CD14-positive monocyte (primary cell): ENCODE measurements around the gene NRP2. TPM values are rescaled to one million over a fixed set of nuclear protein-coding genes. Genes with fewer than 3 reads are reported as not detected.
A peak's percentile ranks its signal among the peaks of the same experiment; 100 is the strongest.

Experiments used
- DNase-seq, 3 donors: peaks; one replicate each; pipeline ENCODE4 v3.0.0-alpha.2; 2011 to 2022
- H2AFZ ChIP-seq: 2 replicates; pipeline ENCODE4 v1.6.0; 2012; ENCODE audit warnings: mild to moderate bottlenecking, low read depth, low read length, inconsistent platforms; ENCODE audit not compliant: insufficient read depth, poor library complexity, severe bottlenecking
- H3K27ac ChIP-seq, 2 donors: 1 replicate in 1 of 2; 2 replicates in 1 of 2; pipeline ENCODE4 v1.5.1; 2012 to 2013; ENCODE audit warnings: low read length in 2 of 2, control low read depth in 1 of 2, inconsistent platforms in 1 of 2, low read depth in 1 of 2, mild to moderate bottlenecking in 1 of 2
- H3K27me3 ChIP-seq, 2 donors: one replicate each; pipeline versions ENCODE4 v1.6.0 to v1.6.1; 2011 to 2013; ENCODE audit warnings: low read length in 2 of 2; ENCODE audit not compliant: control insufficient read depth in 2 of 2, insufficient read depth in 2 of 2
- H3K36me3 ChIP-seq, 2 donors: replicated peaks in 1 of 2; 1 replicate in 1 of 2; 2 replicates in 1 of 2; pipeline versions ENCODE4 v1.5.1 to v1.6.1; 2012 to 2013; ENCODE audit warnings: low read length in 2 of 2, control low read depth in 1 of 2, inconsistent platforms in 1 of 2, mild to moderate bottlenecking in 1 of 2; ENCODE audit not compliant: insufficient read depth in 2 of 2, control insufficient read depth in 1 of 2
- H3K4me1 ChIP-seq, 2 donors: 1 replicate in 1 of 2; 2 replicates in 1 of 2; pipeline versions ENCODE4 v1.5.1 to v1.6.1; 2012 to 2013; ENCODE audit warnings: low read length in 2 of 2, control low read depth in 1 of 2, inconsistent platforms in 1 of 2, mild to moderate bottlenecking in 1 of 2, moderate library complexity in 1 of 2; ENCODE audit not compliant: insufficient read depth in 2 of 2, control insufficient read depth in 1 of 2
- H3K4me2 ChIP-seq: replicated peaks from 2 replicates; pipeline ENCODE3; 2012; ENCODE audit warnings: low read length, moderate library complexity, mild to moderate bottlenecking; ENCODE audit not compliant: poor library complexity, severe bottlenecking; ENCODE audit errors: extremely low read depth
- H3K4me3 ChIP-seq, 3 experiments: fragments of 200-600 bp in 1 of 3; sonication (generic) in 1 of 3; replicated peaks in 1 of 3; 1 replicate in 2 of 3; 2 replicates in 1 of 3; pipeline ENCODE4 v1.5.1; 2011 to 2013; ENCODE audit warnings: low read length in 3 of 3, mild to moderate bottlenecking in 3 of 3, control low read depth in 2 of 3, low read depth in 2 of 3, inconsistent platforms in 1 of 3, moderate library complexity in 1 of 3
- H3K79me2 ChIP-seq: 2 replicates; pipeline ENCODE4 v1.6.0; 2012; ENCODE audit warnings: mild to moderate bottlenecking, control low read depth, inconsistent platforms, low read length, moderate library complexity; ENCODE audit not compliant: insufficient read depth
- H3K9ac ChIP-seq: 2 replicates; pipeline ENCODE4 v1.6.0; 2017; ENCODE audit warnings: low read length, mild to moderate bottlenecking; ENCODE audit not compliant: insufficient read depth, poor library complexity, severe bottlenecking
- H3K9me3 ChIP-seq, 2 donors: replicated peaks in 1 of 2; 1 replicate in 1 of 2; 2 replicates in 1 of 2; pipeline versions ENCODE4 v1.5.1 to v1.6.1; 2012 to 2013; ENCODE audit warnings: low read length in 2 of 2, control low read depth in 1 of 2; ENCODE audit not compliant: control insufficient read depth in 1 of 2, insufficient read depth in 1 of 2
- H4K20me1 ChIP-seq: 2 replicates; pipeline ENCODE4 v1.6.0; 2012; ENCODE audit warnings: mild to moderate bottlenecking, low read length, control low read depth, moderate library complexity; ENCODE audit not compliant: insufficient read depth
- H3K27ac Mint-ChIP-seq, 7 donors: one replicate each; pipeline ENCODE4 v1.8.0; 2020; ENCODE audit warnings: mild to moderate bottlenecking in 7 of 7, mixed read lengths in 7 of 7, moderate library complexity in 6 of 7, inconsistent platforms in 2 of 7
- H3K27me3 Mint-ChIP-seq, 3 donors: one replicate each; pipeline ENCODE4 v1.8.0; 2021 to 2022; ENCODE audit warnings: low read depth in 3 of 3, mild to moderate bottlenecking in 3 of 3, mixed read lengths in 3 of 3, moderate library complexity in 3 of 3, inconsistent platforms in 1 of 3
- H3K36me3 Mint-ChIP-seq, 2 donors: one replicate each; pipeline ENCODE4 v1.8.0; 2020; ENCODE audit warnings: mixed read lengths in 2 of 2, inconsistent platforms in 1 of 2, mild to moderate bottlenecking in 1 of 2
- H3K4me1 Mint-ChIP-seq: one replicate; pipeline ENCODE4 v1.8.0; 2020; ENCODE audit warnings: mild to moderate bottlenecking, mixed read lengths
- H3K4me3 Mint-ChIP-seq, 2 donors: one replicate each; pipeline ENCODE4 v1.8.0; 2020; ENCODE audit warnings: mild to moderate bottlenecking in 2 of 2, mixed read lengths in 2 of 2, moderate library complexity in 1 of 2
- H3K9me3 Mint-ChIP-seq, 7 donors: one replicate each; pipeline ENCODE4 v1.8.0; 2020 to 2022; ENCODE audit warnings: mixed read lengths in 7 of 7, mild to moderate bottlenecking in 6 of 7, moderate library complexity in 6 of 7, inconsistent platforms in 2 of 7
- WGBS: methylation state at CpG from one replicate; pipeline ENCODE4 v1.1.5; 2013; ENCODE audit warnings: missing lambda C conversion rate; ENCODE audit not compliant: insufficient coverage; 5-methylcytosine and 5-hydroxymethylcytosine counted together
- intact Hi-C, 2 donors: fragments of 100-400 bp; cut with micrococcal nuclease; formaldehyde crosslinking; loops; one replicate each; pipeline versions ENCODE4 v1.15.0 to v1.15.1; 2023
- polyA plus RNA-seq, 3 donors: library from polyadenylated mRNA; depleted of rRNA in 1 of 3; unstranded in 2 of 3; stranded (reverse) in 1 of 3; fragments of 300-500 nt in 2 of 3; fragments of >200 nt in 1 of 3; fragmentation: Illumina TruSeq in 2 of 3; gene quantifications; 1 replicate in 2 of 3; 2 replicates in 1 of 3; pipeline ENCODE4 v1.2.3, GENCODE V29; 2012 to 2021
- TF ChIP-seq, protein P1 (sequence below): fragments of 200-600 bp; IDR thresholded peaks from one replicate; pipeline ENCODE4 v1.8.0; 2022; ENCODE audit warnings: antibody characterized with exemption, mild to moderate bottlenecking

NRP2 gene
- polyA plus RNA-seq, 3 donors, result 0.97 to 3.3 (median 1.6) TPM

- TF ChIP-seq, protein P1, sequence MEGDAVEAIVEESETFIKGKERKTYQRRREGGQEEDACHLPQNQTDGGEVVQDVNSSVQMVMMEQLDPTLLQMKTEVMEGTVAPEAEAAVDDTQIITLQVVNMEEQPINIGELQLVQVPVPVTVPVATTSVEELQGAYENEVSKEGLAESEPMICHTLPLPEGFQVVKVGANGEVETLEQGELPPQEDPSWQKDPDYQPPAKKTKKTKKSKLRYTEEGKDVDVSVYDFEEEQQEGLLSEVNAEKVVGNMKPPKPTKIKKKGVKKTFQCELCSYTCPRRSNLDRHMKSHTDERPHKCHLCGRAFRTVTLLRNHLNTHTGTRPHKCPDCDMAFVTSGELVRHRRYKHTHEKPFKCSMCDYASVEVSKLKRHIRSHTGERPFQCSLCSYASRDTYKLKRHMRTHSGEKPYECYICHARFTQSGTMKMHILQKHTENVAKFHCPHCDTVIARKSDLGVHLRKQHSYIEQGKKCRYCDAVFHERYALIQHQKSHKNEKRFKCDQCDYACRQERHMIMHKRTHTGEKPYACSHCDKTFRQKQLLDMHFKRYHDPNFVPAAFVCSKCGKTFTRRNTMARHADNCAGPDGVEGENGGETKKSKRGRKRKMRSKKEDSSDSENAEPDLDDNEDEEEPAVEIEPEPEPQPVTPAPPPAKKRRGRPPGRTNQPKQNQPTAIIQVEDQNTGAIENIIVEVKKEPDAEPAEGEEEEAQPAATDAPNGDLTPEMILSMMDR, result no peak
- Histone ChIP-seq H3K27me3 (no peaks in the 10 kb centered on the region), H3K4me2 (no peak overlapping the region), H3K27ac (no peak overlapping the region), H4K20me1 (no peaks in the 10 kb centered on the region), H3K9me3 (no peaks in the 10 kb centered on the region), H3K79me2 (no peaks in the 10 kb centered on the region), H3K36me3 (no peaks in the 10 kb centered on the region), H2AFZ (no peak overlapping the region), H3K4me3 (no peak overlapping the region), H3K9ac (no peak overlapping the region), H3K4me1 (peaks cover 26 to 29% of the 10 kb centered on the region in 2 donors)
- Mint-ChIP-seq H3K4me3 (no peak overlapping the region), H3K27me3 (peaks cover 9 to 22% (median 18%) of the 10 kb centered on the region in 3 donors), H3K36me3 (peaks cover 0 to 2% of the 10 kb centered on the region in 2 donors), H3K4me1 (peaks cover 27% of the 10 kb centered on the region), H3K27ac (peak overlapping the region in 3 of 7 donors; percentile 14 to 68 (median 33)), H3K9me3 (peaks cover 0 to 2% (median 0%) of the 10 kb centered on the region in 7 donors)
- intact Hi-C loops, result no loop called here
- WGBS, result 98% methylated on average over 20 of the region's 20 CpGs
- DNase-seq, result peak in 1 of 3 donors; percentile 16
These were observed 33.7 kb downstream of the NRP2 start for GRCh38 chr2:205715831-205716525.

DNA sequence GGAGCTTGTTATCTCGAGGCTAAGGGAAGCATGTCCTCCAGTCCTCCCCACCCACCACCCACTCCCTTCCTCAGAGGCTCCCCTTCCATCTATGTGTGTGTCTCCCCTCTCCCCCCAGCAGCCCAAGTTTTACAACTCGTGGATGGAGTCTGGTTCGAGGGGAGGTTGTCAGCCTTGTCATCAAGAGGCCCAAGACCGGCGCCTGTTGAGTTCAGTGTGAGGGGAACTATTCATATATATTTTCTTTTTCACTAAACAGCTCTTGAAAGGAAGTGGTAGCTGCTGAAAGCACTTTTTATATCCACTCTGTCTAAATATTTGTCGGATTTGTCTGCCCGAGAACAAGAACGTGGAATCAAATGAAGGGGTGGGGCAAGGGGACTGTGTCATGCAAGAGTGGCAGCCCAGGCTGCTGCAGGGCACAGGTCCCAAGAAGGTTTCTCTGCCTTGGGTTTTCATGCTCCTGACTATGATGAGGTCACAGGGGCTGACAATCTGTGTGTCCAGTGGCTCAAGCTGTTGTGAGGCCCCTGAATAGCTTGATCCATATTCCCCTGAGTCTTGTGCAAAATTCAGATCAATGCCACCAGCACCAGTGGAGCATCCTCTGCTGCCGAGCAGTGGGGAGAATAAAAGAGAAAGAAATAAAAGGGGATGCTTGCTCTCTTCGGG, 35.0 kb downstream of the NRP2 start:
- Mint-ChIP-seq H3K4me3 (peak overlapping the region in 1 of 2 donors; percentile 6), H3K27ac (no peak overlapping the region), H3K9me3 (peaks cover 0 to 2% (median 0%) of the 10 kb centered on the region in 7 donors), H3K27me3 (peaks cover 11 to 18% (median 17%) of the 10 kb centered on the region in 3 donors), H3K36me3 (no peaks in the 10 kb centered on the region), H3K4me1 (peaks cover 39% of the 10 kb centered on the region)
- TF ChIP-seq, protein P1, result no peak
- H2AFZ ChIP-seq, result no peak overlapping the region
- 93% methylated on average over 5 of the region's 10 CpGs for WGBS
- no peak overlapping the region for H3K27ac ChIP-seq
- H3K36me3 ChIP-seq, result no peaks in the 10 kb centered on the region
- intact Hi-C loops, result no loop called here
- H3K9ac ChIP-seq, result no peak overlapping the region
- no peaks in the 10 kb centered on the region for H4K20me1 ChIP-seq
- no peaks in the 10 kb centered on the region for H3K9me3 ChIP-seq
- no peaks in the 10 kb centered on the region for H3K27me3 ChIP-seq
- H3K4me2 ChIP-seq, result no peak overlapping the region
- no peak overlapping the region for H3K4me3 ChIP-seq
- H3K4me1 ChIP-seq, result peaks cover 39 to 42% of the 10 kb centered on the region in 2 donors
- H3K79me2 ChIP-seq, result no peaks in the 10 kb centered on the region
- DNase-seq, result no peak
